VCaP (cell line): ENCODE measurements around the gene CCDC57.

Source experiments
- H3K27ac ChIP-seq: fragments of 450-650 bp; 2 replicates; pipeline ENCODE4 v1.5.1; 2017
- CTCF ChIP-seq: fragments of 450-650 bp; conservative IDR thresholded peaks from 2 replicates; pipeline ENCODE4 v1.5.1; 2017; ENCODE audit warnings: mild to moderate bottlenecking, moderate library complexity

The CCDC57 gene

DNA sequence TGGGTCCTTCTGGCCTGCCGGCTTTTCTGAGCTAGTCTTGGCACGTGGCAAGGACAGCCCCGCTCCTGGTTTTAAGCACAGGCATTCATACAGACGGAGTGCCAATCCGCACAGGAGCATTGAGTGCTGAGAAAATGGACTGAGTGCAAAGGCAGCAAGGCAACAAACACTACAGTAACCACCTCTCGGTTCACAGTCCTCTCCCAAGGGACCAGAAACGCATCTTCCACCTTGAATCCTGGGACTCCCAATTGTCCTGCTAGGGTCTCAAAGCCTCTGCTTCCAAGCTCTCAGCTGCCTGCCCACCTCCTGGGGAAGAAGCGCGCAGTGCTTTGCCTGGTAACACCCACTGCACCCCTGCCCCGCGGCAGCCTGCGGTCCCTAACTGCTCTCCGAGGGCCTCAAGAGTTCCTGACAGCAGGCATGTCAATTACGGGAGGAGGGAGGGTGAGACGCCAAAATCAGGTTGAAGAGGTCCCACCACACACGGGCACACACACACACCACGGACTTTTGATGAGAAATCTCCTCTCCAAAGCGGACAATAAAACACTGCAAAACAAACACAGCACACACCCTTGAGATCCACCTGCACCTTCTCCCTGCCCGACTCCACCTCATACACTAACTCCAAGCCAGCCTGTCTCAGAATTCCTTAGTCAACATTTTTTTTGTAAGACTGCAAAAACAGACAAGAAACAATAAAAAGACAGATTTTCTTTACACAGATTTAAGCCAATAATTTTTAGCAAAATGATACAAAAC, 31.2 kb upstream of the CCDC57 start:
- peak overlapping the region; percentile 60 for H3K27ac ChIP-seq
- TF ChIP-seq CTCF: no peak

GRCh38 chr17:82242977-82243647, 30.5 kb upstream of the CCDC57 start:
- TF ChIP-seq CTCF: no peak
- peak overlapping the region; percentile 60 for H3K27ac ChIP-seq

GRCh38 chr17:82242698-82242976, 30.0 kb upstream of the CCDC57 start:
- no peak for TF ChIP-seq CTCF
- H3K27ac ChIP-seq: peak overlapping the region; percentile 60

DNA sequence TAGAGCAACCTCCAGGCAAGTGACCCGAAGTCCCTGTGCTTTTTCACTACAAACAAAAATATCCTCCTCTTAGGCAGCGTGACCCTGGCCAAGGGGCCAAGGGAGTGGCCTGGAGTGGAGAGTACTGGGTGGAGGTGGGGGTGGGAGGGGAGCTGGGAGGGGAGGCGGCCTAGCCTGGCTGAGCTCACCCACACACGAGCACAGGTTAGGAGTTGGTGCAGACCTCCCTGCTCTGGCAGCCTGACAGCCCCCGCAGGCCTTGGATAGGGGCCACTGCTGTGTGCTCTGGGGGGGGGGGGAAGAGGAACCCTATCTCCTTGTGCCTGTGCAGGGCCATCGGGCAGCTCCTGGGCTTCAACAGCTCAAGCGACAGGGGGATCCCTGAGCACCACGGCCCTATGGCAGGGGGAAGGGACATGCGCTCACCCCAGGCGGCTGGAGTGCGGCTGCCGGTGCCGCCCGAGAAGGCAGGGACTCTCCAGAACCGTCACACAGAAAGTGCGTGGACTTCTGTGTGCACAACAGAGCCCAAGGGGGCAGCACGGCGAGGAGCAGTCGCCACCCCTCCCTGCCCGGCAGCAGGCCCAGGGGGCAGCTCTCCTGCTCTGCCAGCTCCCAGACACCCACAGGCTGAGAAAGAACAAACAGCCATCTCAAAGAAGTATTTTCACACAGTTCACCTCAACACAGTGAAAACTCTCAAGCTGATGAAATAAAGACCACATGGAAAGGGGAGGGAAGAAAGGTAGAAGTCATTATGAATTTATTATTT, 29.5 kb upstream of the CCDC57 start:
- peak overlapping the region; percentile 60 for H3K27ac ChIP-seq

GRCh38 chr17:82241183-82241925, 28.7 kb upstream of the CCDC57 start:
- peak overlapping the region; percentile 60 for H3K27ac ChIP-seq
- no peak for TF ChIP-seq CTCF

More for the DNA sequence above, 29.5 kb upstream of the CCDC57 start:
- no peak for TF ChIP-seq CTCF

- peak overlapping the region; percentile 60 for H3K27ac ChIP-seq
- TF ChIP-seq CTCF: no peak
These were observed 28.0 kb upstream of the CCDC57 start for GRCh38 chr17:82240506-82241182.
